Embryonic facial prominence (tissue), 1 donor: ENCODE measurements around the gene CELF4.
"Not testable (repeated sequence)": the region's sequence is repeated elsewhere in the genome, so short reads cannot be mapped to it uniquely, and the experiment has no call there.

ENCODE experiments used
- DNase-seq: peaks from one replicate; pipeline ENCODE4 v3.0.0-alpha.2; 2016; ENCODE audit errors: extremely low spot score

The CELF4 gene

GRCh38 chr18:37465958-37466357, 99.6 kb downstream of the CELF4 start:
- DNase-seq, result no peak

GRCh38 chr18:37464257-37464656, 101.3 kb downstream of the CELF4 start:
- no peak for DNase-seq

- DNase-seq, result not testable (repeated sequence)
Measured at GRCh38 chr18:37461329-37461728, 104.3 kb downstream of the CELF4 start.

GRCh38 chr18:37460604-37461003, 105.0 kb downstream of the CELF4 start:
- DNase-seq, result no peak

- no peak for DNase-seq
Measured at GRCh38 chr18:37458697-37459096, 106.9 kb downstream of the CELF4 start.

GRCh38 chr18:37457753-37458152, 107.8 kb downstream of the CELF4 start:
- DNase-seq, result no peak

GRCh38 chr18:37457341-37457740, 108.3 kb downstream of the CELF4 start:
- DNase-seq, result no peak

GRCh38 chr18:37456873-37457272, 108.7 kb downstream of the CELF4 start:
- no peak for DNase-seq

- DNase-seq, result no peak
Measured at GRCh38 chr18:37456395-37456794, 109.2 kb downstream of the CELF4 start.

GRCh38 chr18:37453752-37454151, 111.8 kb downstream of the CELF4 start:
- no peak for DNase-seq

GRCh38 chr18:37452682-37453385, 112.8 kb downstream of the CELF4 start:
- DNase-seq, result no peak

GRCh38 chr18:37452015-37452414, 113.6 kb downstream of the CELF4 start:
- DNase-seq, result no peak

- DNase-seq, result no peak
Measured at GRCh38 chr18:37451239-37451825, 114.3 kb downstream of the CELF4 start.

GRCh38 chr18:37450434-37451132, 115.0 kb downstream of the CELF4 start:
- DNase-seq, result no peak

GRCh38 chr18:37449618-37450017, 116.0 kb downstream of the CELF4 start:
- no peak for DNase-seq

GRCh38 chr18:37448946-37449345, 116.7 kb downstream of the CELF4 start:
- no peak for DNase-seq

- DNase-seq, result no peak
Measured at GRCh38 chr18:37447962-37448888, 117.4 kb downstream of the CELF4 start.

GRCh38 chr18:37445836-37446235, 119.8 kb downstream of the CELF4 start:
- DNase-seq, result no peak

GRCh38 chr18:37445368-37445767, 120.2 kb downstream of the CELF4 start:
- no peak for DNase-seq

- no peak for DNase-seq
Measured at GRCh38 chr18:37443325-37444055, 122.1 kb downstream of the CELF4 start.

GRCh38 chr18:37442477-37442876, 123.1 kb downstream of the CELF4 start:
- no peak for DNase-seq
